ENCODE results near the gene ZXDC.

DNA sequence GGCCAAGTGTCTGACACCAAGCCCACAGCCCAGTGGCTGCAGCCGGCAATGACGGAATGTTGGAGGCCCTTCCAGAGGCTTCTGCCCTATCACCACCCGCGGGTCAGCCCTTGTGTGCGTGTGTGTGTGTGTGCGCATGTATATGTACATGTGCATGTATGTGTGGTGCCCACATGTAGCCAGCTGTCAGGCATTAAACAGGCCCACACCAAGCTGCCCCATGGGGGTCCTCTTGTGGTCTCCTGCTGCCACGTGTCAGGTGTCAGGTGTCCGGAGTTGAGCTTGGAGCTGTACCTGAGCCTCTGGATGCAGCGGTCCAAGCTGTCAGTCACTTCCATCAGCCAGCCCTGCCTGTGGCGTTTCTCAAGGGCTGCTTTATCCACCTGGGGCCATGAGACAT is 28.0 kb upstream of the ZXDC start:
- TF ChIP-seq CTCF (IDR thresholded peaks at IDR 0.05) (no peak), EZH2 (IDR thresholded peaks at IDR 0.05; ENCODE audit: borderline replicate concordance, insufficient read depth, low read depth, low read length, poor library complexity, severe bottlenecking) (no peak)
